RKO (cell line): ENCODE data around the gene MAP3K4.
"Not testable (repeated sequence)": the region's sequence is repeated elsewhere in the genome, so short reads cannot be mapped to it uniquely, and the experiment has no call there.

Experiments
- DNase-seq: peaks from one replicate; pipeline ENCODE4 v3.0.0-alpha.2; 2016; ENCODE audit warnings: low spot score

Gene MAP3K4

DNA sequence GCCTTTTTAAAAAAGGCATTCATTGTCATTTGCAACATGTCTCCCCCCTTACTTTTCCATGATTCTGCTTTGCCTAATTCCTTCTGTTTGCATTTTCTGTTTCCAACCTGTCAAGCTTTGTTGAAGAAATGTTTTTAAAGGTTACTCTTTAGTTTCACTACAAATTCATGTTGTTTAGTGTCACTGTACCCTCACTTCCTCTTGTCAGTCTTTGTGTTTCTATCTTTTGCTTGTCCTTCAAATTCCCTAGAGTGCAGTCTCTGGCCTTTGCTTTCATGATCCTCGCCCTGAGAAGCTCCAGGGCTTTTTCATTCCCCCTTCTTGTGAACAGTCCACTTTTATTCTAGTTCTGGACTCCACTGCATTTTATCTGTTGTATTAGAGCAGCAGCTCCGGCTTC lies 90.6 kb downstream of the MAP3K4 start:
- DNase-seq: no peak

DNA sequence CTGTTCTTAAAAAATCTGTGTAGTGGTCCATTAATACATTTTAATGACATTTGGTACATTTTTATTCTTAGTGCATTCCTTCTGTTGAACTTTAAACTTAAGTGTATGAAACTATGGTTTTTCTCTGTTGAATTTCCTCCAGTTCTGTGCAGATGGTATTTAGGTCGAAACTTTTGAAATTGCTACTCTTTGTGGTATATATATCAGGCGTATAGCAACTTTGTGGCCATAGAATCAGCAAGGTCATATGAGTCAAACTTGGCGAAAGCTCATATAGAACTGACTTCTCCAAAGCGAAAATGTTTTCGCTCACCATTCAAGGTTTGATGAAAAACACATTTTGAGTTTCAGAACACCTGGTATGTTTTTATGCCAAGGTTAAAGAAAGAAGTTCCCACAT lies 93.7 kb downstream of the MAP3K4 start:
- no peak for DNase-seq

DNA sequence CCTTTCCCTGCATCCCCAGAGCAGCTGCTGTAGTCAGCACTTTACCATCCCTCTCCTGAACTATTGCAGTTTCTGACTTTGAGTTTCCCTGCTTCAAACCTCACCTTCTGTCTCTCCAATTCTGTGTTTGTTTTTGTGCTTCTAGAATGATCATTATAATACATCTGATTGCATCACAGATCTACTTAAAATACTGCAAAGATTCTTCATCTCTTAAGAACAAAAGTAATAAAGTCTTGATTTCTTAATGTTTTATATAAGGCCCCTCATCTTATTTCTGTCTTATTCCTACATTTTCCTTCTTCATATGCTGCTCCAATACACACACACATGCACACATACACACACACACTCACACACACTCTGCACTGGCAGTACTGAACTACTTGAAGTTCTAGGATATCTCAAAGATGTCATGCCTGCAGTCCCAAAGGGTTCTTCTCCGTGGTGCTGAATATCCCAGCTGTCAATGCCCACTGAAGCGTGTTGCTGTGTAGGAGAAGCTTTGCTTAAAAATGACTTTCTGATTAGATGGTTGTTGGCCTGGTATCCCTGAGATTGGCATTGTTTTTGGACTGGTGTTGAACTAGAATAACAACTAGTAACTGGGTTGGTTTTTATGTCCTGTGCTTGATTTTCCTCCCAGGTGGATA lies 97.2 kb downstream of the MAP3K4 start:
- DNase-seq: peak; percentile 12

DNA sequence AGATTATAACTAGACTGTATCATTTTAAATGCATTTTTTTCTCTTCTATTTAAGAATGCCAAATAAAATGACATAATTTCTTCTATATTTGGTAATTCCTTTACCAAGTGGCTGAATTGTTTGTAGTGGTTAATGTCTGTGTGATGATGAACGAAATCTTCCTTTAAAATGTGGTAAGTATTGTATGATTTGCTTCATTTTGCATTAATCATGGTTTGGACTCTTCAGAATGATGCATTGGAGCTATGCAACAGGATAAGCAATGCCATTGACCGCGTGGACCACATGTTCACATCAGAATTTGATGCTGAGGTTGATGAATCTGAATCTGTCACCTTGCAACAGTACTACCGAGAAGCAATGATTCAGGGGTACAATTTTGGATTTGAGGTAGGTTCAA lies 99.6 kb downstream of the MAP3K4 start:
- no peak for DNase-seq

DNA sequence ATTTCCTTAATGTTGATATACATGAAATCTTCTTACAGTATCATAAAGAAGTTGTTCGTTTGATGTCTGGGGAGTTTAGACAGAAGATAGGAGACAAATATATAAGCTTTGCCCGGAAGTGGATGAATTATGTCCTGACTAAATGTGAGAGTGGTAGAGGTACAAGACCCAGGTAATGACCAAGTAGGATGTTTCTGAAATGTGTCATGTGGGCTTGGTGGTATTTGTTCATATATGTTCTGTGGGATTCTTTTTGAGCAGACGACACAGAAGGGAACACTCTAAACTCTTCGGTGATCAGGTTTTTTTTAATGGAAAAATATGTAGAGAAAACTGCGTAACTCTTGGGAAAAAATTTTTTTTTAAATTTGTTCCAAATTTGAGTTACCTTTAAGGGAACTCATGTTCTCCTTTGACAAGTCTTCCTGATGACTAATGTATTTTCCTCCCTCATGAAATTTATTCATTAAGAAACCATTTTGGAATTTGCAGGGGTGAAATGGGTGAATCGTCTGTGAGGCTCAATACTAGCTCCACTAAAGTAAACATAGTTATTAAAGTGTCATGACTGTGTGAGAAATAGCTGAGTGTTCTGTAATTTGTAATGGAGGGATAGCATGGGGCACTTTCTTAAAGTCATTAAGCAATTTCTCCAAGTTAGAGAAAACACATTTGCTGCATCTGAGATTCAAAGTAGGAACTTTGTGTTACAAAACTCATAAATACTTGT lies 100.6 kb downstream of the MAP3K4 start:
- DNase-seq: peak; percentile 3

DNA sequence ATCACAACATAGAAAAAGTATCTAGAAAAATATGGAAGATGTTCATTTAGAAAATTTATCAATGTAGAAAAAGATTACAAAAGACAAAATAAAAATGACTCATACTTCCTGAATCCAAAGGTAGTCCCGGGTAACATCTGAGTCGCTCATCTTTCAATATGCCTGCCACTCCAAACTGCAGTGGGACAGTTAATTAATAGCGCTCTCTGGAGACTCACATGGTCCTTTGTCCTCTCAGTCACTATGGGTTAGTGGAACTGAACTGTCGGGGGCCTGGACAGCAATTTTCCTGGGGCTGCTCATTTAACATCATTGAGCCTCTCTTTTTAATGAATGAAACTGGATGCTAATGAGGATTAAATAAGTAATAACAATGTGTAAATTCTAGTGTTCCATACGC lies 103.4 kb downstream of the MAP3K4 start:
- DNase-seq: peak; percentile 22

DNA sequence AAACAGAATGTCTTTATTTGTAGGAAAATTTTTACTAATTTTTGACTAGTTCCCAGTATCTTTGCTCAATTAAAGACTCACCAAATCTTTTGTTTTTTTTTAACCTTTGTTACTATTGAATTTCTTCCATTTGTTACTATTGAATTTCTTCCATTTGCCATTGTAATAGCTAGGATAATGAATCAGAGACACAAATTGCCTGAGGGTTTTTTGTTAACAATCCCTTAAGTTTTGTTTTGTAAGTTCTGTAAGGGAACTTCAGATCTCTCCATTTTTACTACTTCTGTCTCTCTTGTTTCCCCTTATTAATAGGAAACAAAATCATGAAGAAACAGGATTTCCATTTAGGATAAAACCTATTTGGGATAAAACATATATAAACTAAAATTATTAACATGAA lies 104.3 kb downstream of the MAP3K4 start:
- DNase-seq: no peak

DNA sequence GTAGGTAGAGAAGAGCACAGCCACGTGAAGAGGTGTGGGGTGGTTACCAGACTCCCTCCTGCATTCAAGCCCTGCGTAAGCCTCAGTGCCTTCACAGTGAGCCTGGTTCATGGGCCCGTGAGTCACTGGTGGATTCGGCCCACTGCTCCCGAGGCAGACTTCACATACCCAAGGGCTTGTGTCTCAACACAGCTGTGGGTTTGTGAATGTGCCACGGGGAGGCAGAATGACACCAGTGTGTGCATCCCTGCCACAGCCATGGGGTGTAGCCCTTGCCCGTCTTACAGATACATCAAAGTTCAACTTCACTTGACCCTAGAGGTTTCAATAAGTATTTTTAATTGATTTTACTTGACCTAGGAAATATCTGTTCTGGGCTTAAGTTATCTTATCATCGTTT lies 108.5 kb downstream of the MAP3K4 start:
- DNase-seq: no peak

DNA sequence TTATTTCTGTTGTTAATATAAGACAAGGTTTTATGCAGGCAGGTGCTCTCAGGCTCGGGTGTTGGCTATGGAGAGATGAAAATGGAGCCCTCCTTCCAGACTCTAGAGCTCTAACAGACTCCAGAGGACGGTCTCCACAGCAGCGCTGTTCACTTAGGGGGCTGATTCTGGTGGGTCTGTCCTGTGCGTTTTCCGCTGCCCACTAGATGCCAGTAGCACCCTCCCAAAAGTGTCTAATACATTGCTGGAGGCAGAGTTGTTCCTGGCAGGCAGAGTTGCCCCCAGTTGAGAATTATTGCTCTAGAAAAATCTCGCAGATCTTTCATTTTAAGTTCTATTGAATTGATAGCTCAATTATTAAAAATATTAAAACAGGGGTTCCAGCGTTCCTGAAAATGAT lies 109.9 kb downstream of the MAP3K4 start:
- no peak for DNase-seq

DNA sequence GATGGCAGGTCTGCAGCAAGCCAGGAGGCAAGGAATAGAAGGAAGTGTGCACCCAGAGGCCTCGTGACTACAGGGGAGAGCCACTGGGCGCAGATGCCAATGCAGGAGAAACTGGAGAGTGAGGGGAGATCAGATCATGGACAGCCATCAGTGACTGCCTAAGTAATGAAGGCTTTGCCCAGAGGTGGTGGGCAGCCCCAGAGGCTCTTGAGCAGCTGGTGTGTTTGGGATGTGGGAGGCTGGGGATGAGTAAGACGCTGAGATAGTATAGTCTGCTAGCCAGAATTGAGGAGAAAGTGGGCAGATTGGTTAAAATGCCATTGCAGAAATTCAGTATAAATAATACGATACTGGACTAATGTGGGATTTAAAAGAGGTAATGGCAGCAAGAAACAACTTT lies 111.9 kb downstream of the MAP3K4 start:
- no peak for DNase-seq

DNA sequence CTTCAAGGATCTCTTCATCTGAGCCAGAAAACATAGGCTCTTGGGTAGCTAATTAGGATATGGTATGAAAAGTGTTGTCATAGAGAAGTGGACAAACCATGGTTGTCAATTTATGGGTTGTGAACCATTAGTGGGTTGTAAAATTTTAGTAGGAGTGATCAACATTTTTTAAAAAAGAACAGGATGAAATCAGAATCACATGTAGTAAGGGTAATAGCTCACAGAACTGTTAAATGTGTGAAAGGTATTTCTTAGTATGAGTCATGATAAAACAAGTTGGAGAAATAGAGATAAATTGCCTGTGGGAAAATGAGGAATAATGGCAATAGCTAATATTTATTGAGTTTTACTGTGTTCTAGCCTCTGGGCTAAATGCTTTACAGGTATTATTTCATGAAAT lies 113.4 kb downstream of the MAP3K4 start:
- DNase-seq: no peak

DNA sequence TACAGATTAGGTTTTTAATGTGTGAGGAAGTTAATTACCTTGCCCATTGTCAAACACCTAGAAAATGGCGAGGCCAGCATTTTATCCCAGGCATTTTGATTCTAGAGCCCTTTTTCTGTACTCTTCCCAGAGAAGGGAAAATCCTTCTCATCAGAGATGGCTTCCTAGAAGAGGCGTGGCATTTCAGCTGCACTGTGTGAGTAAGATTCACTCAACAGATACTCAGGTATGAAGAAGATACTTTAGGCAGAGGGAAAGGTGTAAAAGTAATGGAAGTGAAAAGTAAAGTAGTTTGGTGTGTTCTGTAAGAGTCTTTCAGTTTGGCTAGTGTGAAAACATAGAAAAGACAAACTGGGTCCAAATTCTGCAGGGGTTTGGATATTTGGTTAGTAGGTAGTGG lies 113.8 kb downstream of the MAP3K4 start:
- no peak for DNase-seq

DNA sequence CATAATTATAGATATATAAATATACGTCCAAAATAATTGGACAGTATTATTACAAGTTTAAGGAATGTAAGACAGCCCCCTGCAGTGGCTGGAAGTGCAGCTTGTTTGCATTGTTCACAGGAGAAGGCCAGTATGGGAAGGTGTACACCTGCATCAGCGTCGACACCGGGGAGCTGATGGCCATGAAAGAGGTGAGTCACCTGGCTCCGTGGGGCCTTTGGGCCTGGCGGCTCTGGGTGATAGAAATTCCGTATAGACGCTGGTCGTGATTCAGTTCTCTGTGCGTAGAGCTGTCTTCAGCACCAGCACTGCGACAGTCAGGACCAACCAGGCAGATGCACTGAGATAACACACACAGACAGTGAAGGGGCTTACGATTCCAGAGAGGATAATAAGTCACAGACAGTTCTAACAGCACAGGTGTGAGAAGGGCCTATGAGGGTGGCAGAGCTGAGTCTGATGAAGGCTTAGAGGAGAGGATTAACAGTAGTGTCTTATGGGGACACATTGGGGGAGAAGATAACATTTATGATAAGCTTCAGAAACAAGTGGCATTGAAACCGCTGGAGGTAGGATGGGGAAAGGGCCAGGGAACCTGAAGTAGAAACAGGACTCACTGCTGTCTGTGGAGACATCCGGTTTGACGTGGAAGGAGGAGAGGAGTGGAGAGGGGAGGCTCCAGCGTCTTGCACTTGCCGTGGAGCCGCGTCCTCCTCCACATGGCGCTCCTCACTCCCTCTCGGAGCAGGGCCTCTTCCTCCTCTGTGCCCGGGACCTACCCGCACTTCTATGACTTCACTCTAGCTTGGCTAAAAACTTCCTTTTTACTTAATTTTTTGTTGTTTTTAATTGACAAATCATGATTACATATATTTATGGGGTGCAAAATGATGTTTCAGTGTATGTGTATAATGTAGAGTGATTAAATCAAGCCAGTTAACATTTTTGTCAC lies 116.5 kb downstream of the MAP3K4 start:
- no peak for DNase-seq

DNA sequence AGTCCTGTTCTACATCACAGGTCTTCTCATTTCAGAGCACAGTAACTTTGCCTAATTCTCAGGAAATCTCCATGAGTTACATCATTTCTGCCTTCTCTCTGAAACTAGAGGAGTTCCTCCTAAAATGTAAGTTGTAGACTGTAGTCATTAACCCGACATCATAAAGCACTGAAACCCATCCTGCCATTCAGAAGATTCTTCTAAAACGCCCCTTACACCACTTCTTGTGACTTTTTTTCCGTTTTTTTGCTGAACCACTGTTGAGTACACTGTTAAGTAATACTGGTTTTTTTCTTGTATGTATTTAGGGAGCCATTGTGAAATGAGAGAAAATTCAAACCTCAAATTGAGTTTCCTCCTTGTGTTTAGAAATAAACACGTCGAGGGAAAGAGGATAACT lies 117.3 kb downstream of the MAP3K4 start:
- DNase-seq: no peak

DNA sequence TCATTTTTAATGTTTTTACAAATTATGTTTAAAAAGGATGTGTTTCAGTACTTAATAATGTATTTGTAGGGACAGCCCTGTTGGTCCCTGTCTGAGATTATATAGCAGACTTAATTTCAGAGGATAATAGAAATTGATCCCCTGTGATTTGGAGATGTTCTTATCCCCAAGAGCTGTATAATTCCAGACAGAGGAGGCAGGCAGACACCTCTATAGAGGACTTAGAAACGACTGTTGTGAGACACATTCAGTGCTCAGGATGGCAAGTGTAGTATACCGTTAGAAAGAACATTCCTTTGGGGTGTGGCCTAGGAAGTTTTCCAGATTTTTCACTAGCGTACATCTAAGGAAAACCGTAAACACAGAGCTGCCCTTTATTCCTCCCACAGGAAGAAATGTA lies 117.8 kb downstream of the MAP3K4 start:
- no peak for DNase-seq

DNA sequence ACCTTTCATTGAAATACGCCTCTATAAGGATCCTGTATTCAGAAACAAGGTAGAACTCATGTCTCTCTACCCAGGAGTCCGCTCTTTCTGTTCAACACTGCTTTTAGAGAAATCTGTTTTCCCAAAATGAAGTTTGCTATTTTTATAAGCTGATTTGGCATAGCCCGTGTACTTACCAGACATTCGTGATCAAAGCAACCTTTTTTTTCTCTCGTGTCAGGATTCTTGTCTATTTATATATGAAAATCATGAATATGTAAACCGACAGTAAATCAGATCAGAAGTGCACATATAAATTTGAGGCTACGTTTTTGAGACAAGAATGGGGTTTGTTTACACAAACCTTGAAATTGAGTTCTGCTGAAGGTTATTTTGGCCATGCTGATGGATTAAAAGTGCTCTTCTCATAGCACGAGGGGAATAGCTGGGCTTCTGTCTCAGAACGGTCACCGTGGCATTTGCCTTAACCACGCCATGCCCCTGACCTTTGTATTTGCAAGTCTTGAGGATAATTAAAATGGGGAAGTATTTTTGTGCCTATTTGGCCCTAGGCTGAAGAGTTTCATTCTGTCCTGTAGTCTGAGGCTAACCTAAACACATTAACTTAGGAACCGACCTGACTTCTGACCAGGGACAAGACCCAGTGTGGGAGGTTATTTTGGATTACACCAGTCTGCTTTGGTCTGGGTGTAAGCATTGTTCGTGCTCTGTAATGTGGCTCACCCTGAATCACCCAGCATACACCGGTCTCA lies 118.6 kb downstream of the MAP3K4 start:
- DNase-seq: no peak

DNA sequence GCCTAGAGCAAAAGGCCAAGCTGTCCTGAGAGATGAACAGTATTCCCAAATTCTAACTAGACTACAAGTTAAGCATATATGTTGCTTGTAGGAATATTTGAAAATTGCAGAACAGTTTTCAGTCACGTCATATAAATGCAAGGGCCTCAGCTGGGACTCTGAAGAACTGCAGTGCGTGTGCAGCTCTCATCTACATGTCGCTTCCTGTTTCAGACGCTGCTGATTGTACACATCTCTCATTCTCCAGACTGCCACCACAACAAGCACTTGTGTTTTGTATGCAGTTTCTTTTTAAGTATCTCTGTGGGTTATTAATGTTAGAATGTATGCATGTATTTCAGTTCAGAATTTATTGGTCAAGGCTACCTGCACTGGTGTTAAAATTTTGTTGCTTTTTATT lies 119.7 kb downstream of the MAP3K4 start:
- no peak for DNase-seq

DNA sequence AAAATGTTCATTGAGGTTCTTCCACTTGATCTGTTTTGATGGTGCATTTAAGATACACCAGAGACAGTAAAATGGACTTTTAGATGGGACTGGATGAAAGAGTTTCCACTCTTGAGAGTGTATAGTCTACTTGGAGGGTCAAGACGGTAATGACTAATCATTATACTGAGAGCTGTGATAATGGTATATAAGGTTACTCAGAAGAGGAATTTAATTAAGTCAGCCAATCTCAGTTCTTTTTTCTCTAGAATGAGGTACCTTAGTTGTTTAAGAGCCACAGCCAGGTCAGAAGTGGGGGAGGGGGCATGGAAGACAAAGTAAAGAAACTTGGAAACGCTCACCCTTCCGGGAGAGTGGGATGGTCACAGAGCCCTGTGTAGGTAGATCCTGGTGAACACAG lies 123.9 kb downstream of the MAP3K4 start:
- DNase-seq: no peak

DNA sequence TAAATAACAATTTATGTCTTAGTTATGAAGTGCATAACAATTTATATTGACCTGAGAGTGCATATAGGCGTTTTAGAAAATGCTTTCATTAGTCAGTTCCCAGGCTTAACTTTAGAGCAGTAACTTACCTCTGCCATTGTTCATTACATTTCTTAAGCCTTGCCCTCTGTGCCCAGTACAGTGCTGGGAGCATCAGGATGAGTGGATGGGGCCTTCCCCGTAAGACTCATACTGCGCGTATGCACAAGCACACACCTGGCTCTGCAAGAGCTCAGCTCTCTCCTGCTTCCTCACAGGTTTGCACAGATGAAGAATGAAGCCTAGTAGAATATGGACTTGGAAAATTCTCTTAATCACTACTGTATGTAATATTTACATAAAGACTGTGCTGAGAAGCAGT lies 125.0 kb downstream of the MAP3K4 start:
- DNase-seq: no peak

DNA sequence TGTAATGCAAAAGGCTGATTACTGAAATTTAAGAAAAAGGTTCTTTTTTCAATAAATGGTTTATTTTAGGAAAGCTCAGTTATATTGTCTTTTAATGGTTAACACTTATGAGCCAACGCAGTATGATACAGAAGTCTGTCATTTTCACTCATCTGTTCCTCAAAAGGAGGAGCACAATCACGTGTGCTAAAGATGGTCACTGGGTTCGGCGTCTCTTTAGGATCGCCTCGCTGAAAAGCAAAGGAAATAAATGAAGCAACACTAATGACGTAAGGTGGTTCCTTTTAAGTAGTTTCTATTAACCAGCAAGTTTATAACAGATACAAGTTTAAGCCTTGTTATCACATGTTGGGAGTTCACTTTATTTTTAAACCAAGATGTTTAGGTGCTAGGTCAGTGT lies 125.7 kb downstream of the MAP3K4 start:
- DNase-seq: no peak

DNA sequence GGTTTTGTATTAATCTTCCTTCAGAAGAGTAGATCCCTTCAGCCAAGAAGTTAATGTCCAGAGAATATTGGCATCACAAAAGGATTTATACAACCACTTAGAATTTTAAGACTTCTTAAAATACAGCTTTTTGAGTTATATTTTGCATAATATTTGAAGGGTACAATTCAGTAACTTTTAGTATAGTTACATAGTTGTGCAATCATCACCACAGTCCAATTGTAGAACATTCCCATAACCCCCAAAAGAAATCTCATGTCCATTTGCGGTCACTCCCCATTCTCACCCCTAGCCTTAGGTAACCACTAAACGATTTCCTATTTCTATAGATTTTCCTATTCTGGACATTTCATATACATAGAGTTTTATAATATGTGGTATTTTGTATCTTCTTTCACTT lies 126.4 kb downstream of the MAP3K4 start:
- no peak for DNase-seq

DNA sequence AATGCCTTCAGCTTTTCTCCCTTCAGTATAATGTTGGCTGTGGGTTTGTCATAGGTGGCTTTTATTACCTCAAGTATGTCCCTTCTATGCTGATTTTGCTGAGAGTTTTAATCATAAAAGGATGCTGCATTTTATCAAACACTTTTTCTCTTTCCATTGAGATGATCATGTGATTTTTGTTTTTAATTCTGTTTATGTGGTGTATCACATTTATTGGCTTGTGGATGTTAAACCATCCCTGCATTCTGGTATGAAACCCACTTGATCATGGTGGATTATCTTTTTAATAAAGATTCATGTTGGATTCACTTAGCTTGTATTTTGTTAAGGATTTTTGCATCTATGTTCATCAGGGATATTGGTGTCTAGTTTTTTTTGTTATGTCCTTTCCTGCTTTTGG lies 131.8 kb downstream of the MAP3K4 start:
- DNase-seq: not testable (repeated sequence)
